GM12878 (cell line): Measurements from ENCODE around the gene AMY1B.
"Not testable (repeated sequence)": the region's sequence is repeated elsewhere in the genome, so short reads cannot be mapped to it uniquely, and the experiment has no call there.

Source experiments
- ATF7 ChIP-seq: fragments of 450-650 bp; IDR thresholded peaks from 2 replicates; pipeline ENCODE4 v1.6.1; 2016; ENCODE audit warnings: low read depth, mild to moderate bottlenecking
- CEBPB ChIP-seq, 2 experiments: fragments of 150-350 bp in 1 of 2; IDR thresholded peaks; 2 replicates each; pipeline ENCODE4 v1.6.1; 2012 to 2014; ENCODE audit warnings: low read depth in 2 of 2, low read length in 2 of 2, borderline replicate concordance in 1 of 2, inconsistent platforms in 1 of 2
- CHD4 ChIP-seq: fragments of 200-600 bp; sonication (generic); IDR thresholded peaks from 2 replicates; pipeline ENCODE4 v1.6.1; 2016; ENCODE audit warnings: mild to moderate bottlenecking
- ETV6 ChIP-seq, 2 experiments: fragments of 450-650 bp in 1 of 2; IDR thresholded peaks in 1 of 2; conservative IDR thresholded peaks in 1 of 2; 2 replicates each; pipeline ENCODE4 v1.6.1; 2014; ENCODE audit warnings: antibody characterized with exemption in 1 of 2, borderline replicate concordance in 1 of 2, low read depth in 1 of 2, mild to moderate bottlenecking in 1 of 2, moderate library complexity in 1 of 2
- EZH2 ChIP-seq: IDR thresholded peaks from 2 replicates; pipeline ENCODE4 v1.6.1; 2012; ENCODE audit warnings: low read depth, mild to moderate bottlenecking, control low read depth, inconsistent platforms, low read length, borderline replicate concordance; ENCODE audit not compliant: control insufficient read depth
- MTA3 ChIP-seq: IDR thresholded peaks from 2 replicates; pipeline ENCODE4 v1.6.1; 2012; ENCODE audit warnings: low read length, inconsistent platforms, borderline replicate concordance
- POLR2AphosphoS5 ChIP-seq: IDR thresholded peaks from 2 replicates; pipeline ENCODE4 v1.6.1; 2011; ENCODE audit warnings: mild to moderate bottlenecking, low read length, inconsistent platforms
- SREBF1 ChIP-seq: IDR thresholded peaks from 2 replicates; pipeline ENCODE4 v1.6.1; 2012; ENCODE audit warnings: mild to moderate bottlenecking, low read length
- TBL1XR1 ChIP-seq: IDR thresholded peaks from 2 replicates; pipeline ENCODE4 v1.6.1; 2012; ENCODE audit warnings: low read depth, low read length, improper control_type of control experiment
- TCF7 ChIP-seq: IDR thresholded peaks from 2 replicates; pipeline ENCODE4 v1.6.1; 2014; ENCODE audit warnings: antibody characterized with exemption, borderline replicate concordance
- YY1 ChIP-seq: IDR thresholded peaks from 2 replicates; pipeline ENCODE4 v1.6.1; 2011; ENCODE audit warnings: low read depth, mild to moderate bottlenecking, low read length
- TF ChIP-seq, protein P1 (sequence below), 3 experiments: IDR thresholded peaks in 2 of 3; conservative IDR thresholded peaks in 1 of 3; 2 replicates each; pipeline ENCODE4 v1.5.1; 2011; ENCODE audit warnings: low read depth in 3 of 3, low read length in 3 of 3, mild to moderate bottlenecking in 3 of 3, control low read depth in 2 of 3, moderate library complexity in 2 of 3, inconsistent platforms in 1 of 3, mixed read lengths in 1 of 3; ENCODE audit not compliant: control insufficient read depth in 2 of 3, insufficient read depth in 1 of 3; ENCODE audit errors: extremely low read depth in 1 of 3
- TF ChIP-seq, protein P2 (sequence below): IDR thresholded peaks from 2 replicates; pipeline ENCODE4 v1.6.1; 2012; ENCODE audit warnings: low read length, inconsistent platforms
- TF ChIP-seq, protein P3 (sequence below): IDR thresholded peaks from 2 replicates; pipeline ENCODE4 v1.6.1; 2012; ENCODE audit warnings: low read depth, low read length, improper control_type of control experiment

- TF ChIP-seq EZH2; TCF7; YY1; CHD4; SREBF1; TBL1XR1; POLR2AphosphoS5; ATF7; MTA3; CEBPB (IDR thresholded peaks at IDR 0.05; ENCODE audit: borderline replicate concordance in 1 of 2, low read depth in 2 of 2, low read length in 2 of 2); ETV6 (conservative IDR thresholded peaks at IDR 0.05 in 1 of 2, IDR thresholded peaks at IDR 0.05 in 1 of 2; ENCODE audit: borderline replicate concordance in 1 of 2, low read depth in 1 of 2): not testable (repeated sequence)
- TF ChIP-seq, protein P1, sequence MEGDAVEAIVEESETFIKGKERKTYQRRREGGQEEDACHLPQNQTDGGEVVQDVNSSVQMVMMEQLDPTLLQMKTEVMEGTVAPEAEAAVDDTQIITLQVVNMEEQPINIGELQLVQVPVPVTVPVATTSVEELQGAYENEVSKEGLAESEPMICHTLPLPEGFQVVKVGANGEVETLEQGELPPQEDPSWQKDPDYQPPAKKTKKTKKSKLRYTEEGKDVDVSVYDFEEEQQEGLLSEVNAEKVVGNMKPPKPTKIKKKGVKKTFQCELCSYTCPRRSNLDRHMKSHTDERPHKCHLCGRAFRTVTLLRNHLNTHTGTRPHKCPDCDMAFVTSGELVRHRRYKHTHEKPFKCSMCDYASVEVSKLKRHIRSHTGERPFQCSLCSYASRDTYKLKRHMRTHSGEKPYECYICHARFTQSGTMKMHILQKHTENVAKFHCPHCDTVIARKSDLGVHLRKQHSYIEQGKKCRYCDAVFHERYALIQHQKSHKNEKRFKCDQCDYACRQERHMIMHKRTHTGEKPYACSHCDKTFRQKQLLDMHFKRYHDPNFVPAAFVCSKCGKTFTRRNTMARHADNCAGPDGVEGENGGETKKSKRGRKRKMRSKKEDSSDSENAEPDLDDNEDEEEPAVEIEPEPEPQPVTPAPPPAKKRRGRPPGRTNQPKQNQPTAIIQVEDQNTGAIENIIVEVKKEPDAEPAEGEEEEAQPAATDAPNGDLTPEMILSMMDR (IDR thresholded peaks at IDR 0.05 in 2 of 3, conservative IDR thresholded peaks at IDR 0.05 in 1 of 3; ENCODE audit: control insufficient read depth in 2 of 3, extremely low read depth in 1 of 3, insufficient read depth in 1 of 3, low read depth in 3 of 3, low read length in 3 of 3) = not testable (repeated sequence)
- TF ChIP-seq, protein P2, sequence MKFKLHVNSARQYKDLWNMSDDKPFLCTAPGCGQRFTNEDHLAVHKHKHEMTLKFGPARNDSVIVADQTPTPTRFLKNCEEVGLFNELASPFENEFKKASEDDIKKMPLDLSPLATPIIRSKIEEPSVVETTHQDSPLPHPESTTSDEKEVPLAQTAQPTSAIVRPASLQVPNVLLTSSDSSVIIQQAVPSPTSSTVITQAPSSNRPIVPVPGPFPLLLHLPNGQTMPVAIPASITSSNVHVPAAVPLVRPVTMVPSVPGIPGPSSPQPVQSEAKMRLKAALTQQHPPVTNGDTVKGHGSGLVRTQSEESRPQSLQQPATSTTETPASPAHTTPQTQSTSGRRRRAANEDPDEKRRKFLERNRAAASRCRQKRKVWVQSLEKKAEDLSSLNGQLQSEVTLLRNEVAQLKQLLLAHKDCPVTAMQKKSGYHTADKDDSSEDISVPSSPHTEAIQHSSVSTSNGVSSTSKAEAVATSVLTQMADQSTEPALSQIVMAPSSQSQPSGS = not testable (repeated sequence)
- TF ChIP-seq, protein P3, sequence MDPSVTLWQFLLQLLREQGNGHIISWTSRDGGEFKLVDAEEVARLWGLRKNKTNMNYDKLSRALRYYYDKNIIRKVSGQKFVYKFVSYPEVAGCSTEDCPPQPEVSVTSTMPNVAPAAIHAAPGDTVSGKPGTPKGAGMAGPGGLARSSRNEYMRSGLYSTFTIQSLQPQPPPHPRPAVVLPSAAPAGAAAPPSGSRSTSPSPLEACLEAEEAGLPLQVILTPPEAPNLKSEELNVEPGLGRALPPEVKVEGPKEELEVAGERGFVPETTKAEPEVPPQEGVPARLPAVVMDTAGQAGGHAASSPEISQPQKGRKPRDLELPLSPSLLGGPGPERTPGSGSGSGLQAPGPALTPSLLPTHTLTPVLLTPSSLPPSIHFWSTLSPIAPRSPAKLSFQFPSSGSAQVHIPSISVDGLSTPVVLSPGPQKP = not testable (repeated sequence)
Measured at GRCh38 chr1:103650305-103650704, 45.7 kb downstream of the AMY1B start.
